Esophagus squamous epithelium (tissue), 5 donors: Measurements from ENCODE around the gene DPP9. TPM values are rescaled to one million over a fixed set of nuclear protein-coding genes. Genes with fewer than 3 reads are reported as not detected.

Experiments used
- DNase-seq: peaks from one replicate; lab custom pipeline; 2025; lab: John Stamatoyannopoulos, UW
- H3K27ac ChIP-seq, 4 donors: fragments of 200-600 bp; sonication (generic); one replicate each; pipeline ENCODE4 v1.5.1; 2016 to 2019; ENCODE audit warnings: mild to moderate bottlenecking in 1 of 4
- H3K27me3 ChIP-seq, 4 donors: fragments of 200-600 bp; sonication (generic); 1 replicate in 3 of 4; 2 replicates in 1 of 4; pipeline versions ENCODE4 v1.5.1 to v1.6.0; 2017 to 2021; ENCODE audit warnings: antibody characterized with exemption in 1 of 4
- H3K36me3 ChIP-seq, 3 donors: fragments of 200-600 bp; sonication (generic); one replicate each; pipeline ENCODE4 v1.5.1; 2016 to 2019
- H3K4me1 ChIP-seq, 3 donors: fragments of 200-600 bp; sonication (generic); one replicate each; pipeline ENCODE4 v1.5.1; 2017 to 2019
- H3K4me3 ChIP-seq, 4 donors: fragments of 200-600 bp; sonication (generic); 1 replicate in 3 of 4; 2 replicates in 1 of 4; pipeline ENCODE4 v1.5.1; 2016 to 2019; ENCODE audit warnings: mild to moderate bottlenecking in 2 of 4, moderate library complexity in 1 of 4
- H3K9me3 ChIP-seq, 3 donors: fragments of 200-600 bp; sonication (generic); one replicate each; pipeline ENCODE4 v1.5.1; 2016 to 2019
- POLR2A ChIP-seq, 4 donors: fragments of 450-650 bp; IDR thresholded peaks; one replicate each; pipeline ENCODE4 v1.6.1; 2017; ENCODE audit warnings: antibody characterized with exemption in 4 of 4, mild to moderate bottlenecking in 4 of 4, moderate library complexity in 3 of 4
- WGBS, 2 donors: methylation state at CpG; one replicate each; pipeline ENCODE4 v1.1.5; 2018; 5-methylcytosine and 5-hydroxymethylcytosine counted together
- intact Hi-C: fragments of 100-400 bp; cut with DNase I; formaldehyde crosslinking; loops from one replicate; pipeline ENCODE4 v1.15.0; 2022
- total RNA-seq, 4 donors: library from RNA; depleted of rRNA; stranded (reverse); fragments of >200 nt; gene quantifications; one replicate each; pipeline ENCODE4 v1.1.0, GENCODE V29; 2016
- TF ChIP-seq, protein P1 (sequence below), 6 experiments: fragments of 450-650 bp in 4 of 6; fragments of 200-600 bp in 2 of 6; sonication (generic) in 2 of 6; IDR thresholded peaks; one replicate each; pipeline ENCODE4 v1.5.1; 2016 to 2019; ENCODE audit warnings: antibody characterized with exemption in 6 of 6, mild to moderate bottlenecking in 4 of 6, moderate library complexity in 4 of 6
- donor health status: DM: yes; HTN: yes; CAD: no.

DPP9 gene
- total RNA-seq, 4 donors from 2014 or later: 32.8 to 51.5 (median 47.7) TPM

DNA sequence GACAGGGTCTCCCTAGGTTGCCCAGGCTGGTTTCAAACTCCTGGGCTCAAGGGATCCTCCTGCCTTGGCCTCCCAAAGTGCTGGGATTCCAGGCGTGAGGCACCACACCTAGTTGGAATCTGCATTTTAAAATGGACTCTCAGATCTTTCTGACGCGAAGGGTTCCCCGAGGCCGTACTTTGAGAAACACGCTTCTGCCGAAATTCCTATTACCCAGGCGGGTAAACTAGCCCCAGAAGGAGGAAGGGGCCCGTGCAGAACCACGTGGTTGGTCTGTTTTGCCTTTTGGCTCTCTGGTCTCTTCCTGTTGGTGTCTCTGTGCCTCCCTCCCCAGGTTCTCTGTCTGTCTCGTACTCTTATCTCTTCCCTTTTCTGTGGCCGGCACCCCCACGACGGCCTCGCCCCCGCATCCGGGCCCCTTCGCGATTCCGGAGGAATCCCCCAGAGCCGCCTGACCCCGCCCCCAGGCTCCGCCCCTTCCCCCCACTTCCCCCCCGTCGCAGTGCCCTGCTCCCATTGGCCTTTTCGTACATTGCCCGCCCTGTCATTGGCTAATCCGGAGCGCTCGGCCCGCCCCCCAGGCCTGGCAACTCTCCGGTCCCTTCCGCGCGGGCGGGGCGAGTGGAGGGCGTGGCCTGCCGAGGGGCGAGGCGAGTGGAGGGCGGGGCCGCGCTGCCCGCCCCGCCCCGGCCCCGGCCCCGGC is 84.7 kb downstream of the DPP9 start, which contains the start of gene TNFAIP8L1:
TNFAIP8L1 (plus strand) TSS at position 689 of the 703 bp plus-strand sequence. CDS start 12,354 bp downstream, outside the sequence.
- Histone ChIP-seq H3K27me3 (peaks cover 0 to 19% (median 0%) of the 10 kb centered on the region in 4 donors), H3K9me3 (no peaks in the 10 kb centered on the region), H3K27ac (peak within 1 kb of the TSS; percentile 76 to 87 (median 82)), H3K4me1 (peaks cover 27 to 64% (median 41%) of the 10 kb centered on the region in 3 donors), H3K36me3 (no peaks in the 10 kb centered on the region), H3K4me3 (peak within 1 kb of the TSS; percentile 63 to 89 (median 66))
- intact Hi-C loops: no loop called here
- 2 to 8% methylated on average over 16 to 27 of the region's 49 CpGs for WGBS, 2 donors
- DNase-seq: peak; percentile 90
- no peak for TF ChIP-seq POLR2A (IDR thresholded peaks at IDR 0.05)
- TF ChIP-seq, protein P1, sequence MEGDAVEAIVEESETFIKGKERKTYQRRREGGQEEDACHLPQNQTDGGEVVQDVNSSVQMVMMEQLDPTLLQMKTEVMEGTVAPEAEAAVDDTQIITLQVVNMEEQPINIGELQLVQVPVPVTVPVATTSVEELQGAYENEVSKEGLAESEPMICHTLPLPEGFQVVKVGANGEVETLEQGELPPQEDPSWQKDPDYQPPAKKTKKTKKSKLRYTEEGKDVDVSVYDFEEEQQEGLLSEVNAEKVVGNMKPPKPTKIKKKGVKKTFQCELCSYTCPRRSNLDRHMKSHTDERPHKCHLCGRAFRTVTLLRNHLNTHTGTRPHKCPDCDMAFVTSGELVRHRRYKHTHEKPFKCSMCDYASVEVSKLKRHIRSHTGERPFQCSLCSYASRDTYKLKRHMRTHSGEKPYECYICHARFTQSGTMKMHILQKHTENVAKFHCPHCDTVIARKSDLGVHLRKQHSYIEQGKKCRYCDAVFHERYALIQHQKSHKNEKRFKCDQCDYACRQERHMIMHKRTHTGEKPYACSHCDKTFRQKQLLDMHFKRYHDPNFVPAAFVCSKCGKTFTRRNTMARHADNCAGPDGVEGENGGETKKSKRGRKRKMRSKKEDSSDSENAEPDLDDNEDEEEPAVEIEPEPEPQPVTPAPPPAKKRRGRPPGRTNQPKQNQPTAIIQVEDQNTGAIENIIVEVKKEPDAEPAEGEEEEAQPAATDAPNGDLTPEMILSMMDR (IDR thresholded peaks at IDR 0.05): no peak

DNA sequence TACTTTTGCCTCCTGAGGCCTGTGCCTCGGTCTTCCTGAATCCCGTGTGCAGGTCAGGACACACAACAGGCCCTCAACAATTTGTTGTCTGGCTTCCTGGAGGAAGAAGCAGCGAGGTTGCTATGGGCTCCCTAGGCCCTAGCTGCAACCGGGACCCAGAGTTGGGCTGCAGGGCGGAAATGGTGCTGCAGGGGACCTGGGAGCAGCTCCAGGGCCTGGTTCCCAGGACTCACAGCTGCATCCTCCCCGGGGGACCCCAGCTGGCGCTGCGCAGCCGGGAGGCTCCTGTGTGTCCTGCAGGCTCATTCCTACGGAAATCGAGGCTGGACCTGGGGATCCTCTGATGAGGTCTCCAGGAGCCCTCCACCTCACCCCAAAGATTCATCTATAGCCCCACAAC is 85.3 kb downstream of the DPP9 start:
- Histone ChIP-seq H3K4me1 (peaks cover 27 to 66% (median 41%) of the 10 kb centered on the region in 3 donors), H3K4me3 (no peak overlapping the region), H3K27me3 (peaks cover 0 to 19% (median 0%) of the 10 kb centered on the region in 4 donors), H3K36me3 (no peaks in the 10 kb centered on the region), H3K27ac (peak overlapping the region in 3 of 4 donors; percentile 50 to 84 (median 79)), H3K9me3 (no peaks in the 10 kb centered on the region)
- WGBS, 2 donors: 42 to 75% methylated on average over 2 to 5 of the region's 11 CpGs
- DNase-seq: no peak
- no peak for TF ChIP-seq POLR2A (IDR thresholded peaks at IDR 0.05)
- TF ChIP-seq, protein P1 (IDR thresholded peaks at IDR 0.05): no peak
- intact Hi-C loops: no loop called here

DNA sequence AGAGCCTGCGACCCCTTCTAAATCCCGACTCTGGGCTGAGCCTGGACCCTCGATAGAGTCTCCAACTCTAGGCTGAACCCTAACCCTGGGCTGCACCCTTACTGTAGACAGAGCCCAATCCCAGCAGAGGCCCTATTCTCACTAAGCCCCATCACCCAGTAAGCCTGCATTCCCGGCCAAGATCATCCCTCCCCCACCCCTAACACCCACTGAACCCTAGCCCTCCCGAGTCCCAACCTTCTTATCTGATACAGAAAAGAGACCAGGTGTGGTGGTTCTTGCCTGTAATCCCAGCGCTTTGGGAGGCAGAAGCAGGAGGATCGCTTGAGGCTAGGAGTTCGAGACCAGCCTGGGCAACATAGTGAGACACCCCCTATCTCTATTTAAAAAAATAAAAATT is 86.9 kb downstream of the DPP9 start:
- 72% methylated on average over 5 of the region's 8 CpGs; no CpG with 5 or more reads in 1 of the 2 donors for WGBS, 2 donors
- intact Hi-C loops: no loop called here
- Histone ChIP-seq H3K9me3 (no peaks in the 10 kb centered on the region), H3K36me3 (no peaks in the 10 kb centered on the region), H3K4me1 (peaks cover 27 to 66% (median 41%) of the 10 kb centered on the region in 3 donors), H3K4me3 (peak overlapping the region in 1 of 4 donors; percentile 71), H3K27ac (peak overlapping the region in 1 of 4 donors; percentile 56), H3K27me3 (peaks cover 0 to 22% (median 0%) of the 10 kb centered on the region in 4 donors)
- DNase-seq: no peak
- TF ChIP-seq, protein P1 (IDR thresholded peaks at IDR 0.05): no peak

DNA sequence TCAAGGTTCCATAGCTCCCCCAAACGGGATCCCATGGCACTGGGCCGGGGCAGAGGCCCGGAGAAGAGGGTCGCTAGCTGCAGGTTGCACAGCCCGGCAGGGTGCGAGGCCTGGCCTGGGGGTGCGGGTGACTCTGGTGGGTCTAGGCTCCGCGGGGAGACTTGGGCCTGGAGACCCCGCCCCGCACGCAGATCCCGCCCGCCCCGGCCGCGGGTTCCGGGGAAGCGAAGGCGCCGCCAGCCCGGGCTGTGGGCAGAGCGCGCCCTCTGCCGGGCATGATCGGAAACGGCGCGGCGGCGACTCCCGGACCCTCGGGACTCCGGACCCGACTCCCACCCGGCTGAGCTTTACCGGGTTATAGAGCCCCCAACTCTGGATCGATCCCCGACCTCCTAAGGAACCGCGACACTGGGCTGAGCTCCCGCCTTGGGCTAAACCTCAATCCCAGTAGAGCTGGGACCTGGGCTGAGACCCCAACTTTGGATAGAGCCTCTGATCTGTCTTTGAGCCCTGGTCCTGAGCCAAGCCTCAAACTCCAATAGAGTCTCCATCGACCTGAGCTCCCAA is 87.4 kb downstream of the DPP9 start:
- Histone ChIP-seq H3K36me3 (no peaks in the 10 kb centered on the region), H3K27ac (peak overlapping the region; percentile 12 to 56 (median 52)), H3K4me1 (peaks cover 23 to 61% (median 40%) of the 10 kb centered on the region in 3 donors), H3K4me3 (peak overlapping the region; percentile 32 to 71 (median 50)), H3K9me3 (no peaks in the 10 kb centered on the region), H3K27me3 (peaks cover 0 to 22% (median 0%) of the 10 kb centered on the region in 4 donors)
- intact Hi-C loops: no loop called here
- TF ChIP-seq, protein P1 (IDR thresholded peaks at IDR 0.05): peak; percentile 83 to 98 (median 94)
- TF ChIP-seq POLR2A (IDR thresholded peaks at IDR 0.05): no peak
- WGBS, 2 donors: 0% methylated on average over 1 to 5 of the region's 43 CpGs
- DNase-seq: no peak

DNA sequence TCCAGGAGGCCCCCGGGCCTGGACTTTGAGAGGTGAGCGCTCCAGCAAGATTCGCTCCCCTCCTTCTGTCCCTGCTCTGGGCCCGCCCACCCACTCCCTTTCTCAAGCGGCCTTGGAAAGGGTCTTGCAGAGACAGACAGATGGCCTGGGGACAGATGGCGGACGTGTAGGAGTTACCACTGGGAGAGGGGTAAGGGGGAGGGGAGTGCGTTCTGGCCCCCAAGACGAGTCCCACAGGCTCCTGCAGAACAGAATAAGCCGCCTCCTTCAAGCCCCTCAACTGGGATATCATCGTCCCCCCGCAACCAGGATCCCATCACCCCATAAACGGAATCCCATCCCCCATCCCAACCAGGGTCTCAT is 87.9 kb downstream of the DPP9 start:
- no CpG with 5 or more reads among the region's 13 CpGs for WGBS, 2 donors
- Histone ChIP-seq H3K4me3 (peak overlapping the region; percentile 32 to 71 (median 50)), H3K27me3 (peaks cover 0 to 22% (median 0%) of the 10 kb centered on the region in 4 donors), H3K27ac (peak overlapping the region in 3 of 4 donors; percentile 50 to 56 (median 55)), H3K4me1 (peaks cover 18 to 56% (median 35%) of the 10 kb centered on the region in 3 donors), H3K9me3 (no peaks in the 10 kb centered on the region), H3K36me3 (no peaks in the 10 kb centered on the region)
- DNase-seq: no peak
- intact Hi-C loops: no loop called here
- TF ChIP-seq, protein P1 (IDR thresholded peaks at IDR 0.05): no peak
- TF ChIP-seq POLR2A (IDR thresholded peaks at IDR 0.05): no peak
